ENCODE data around the gene HRK. TPM values are rescaled to one million over a fixed set of nuclear protein-coding genes. Genes with fewer than 3 reads are reported as not detected.

The HRK gene
- total and polyA plus RNA-seq, 3 experiments from 2014 or later = not detected

DNA sequence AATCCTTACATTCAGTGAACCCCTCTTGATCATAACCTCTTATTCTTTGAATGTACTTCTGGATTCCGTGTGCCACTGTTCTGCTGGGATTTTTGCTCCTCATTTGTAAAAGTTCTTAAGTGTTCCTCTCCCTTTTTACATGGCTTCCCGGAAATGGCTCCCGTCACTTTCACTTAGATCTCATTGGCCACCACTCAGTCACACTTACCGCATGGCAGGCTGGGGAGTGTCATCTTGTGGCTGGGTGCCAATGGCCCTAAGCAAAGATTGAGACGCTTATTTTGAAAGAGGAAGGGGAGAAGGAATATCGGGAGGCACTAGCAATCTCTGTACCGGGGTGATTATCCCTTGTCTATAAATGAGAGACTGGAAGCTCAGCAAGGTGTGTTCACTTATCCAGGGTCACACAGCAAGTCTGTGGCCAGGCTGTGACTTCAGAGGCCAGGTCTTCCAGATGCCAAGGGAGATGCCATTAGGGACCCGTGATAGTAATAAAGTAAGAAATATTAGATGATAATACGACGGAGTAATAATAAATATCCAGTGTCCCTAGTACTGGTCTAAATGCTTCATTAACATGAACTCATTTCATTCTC lies 74.3 kb downstream of the HRK start:
- no peaks in the 10 kb centered on the region for H3K4me1 Mint-ChIP-seq
- DNase-seq = no peak
- H3K27me3 ChIP-seq (ENCODE audit: insufficient read depth, low read length, poor library complexity, severe bottlenecking) = no peaks in the 10 kb centered on the region
- no peaks in the 10 kb centered on the region for H3K36me3 ChIP-seq (ENCODE audit: insufficient read depth, low read length)
- no peak overlapping the region for H3K27ac ChIP-seq (ENCODE audit: low read depth, low read length)
- no peaks in the 10 kb centered on the region for H3K9me3 Mint-ChIP-seq
- no peaks in the 10 kb centered on the region for H3K36me3 Mint-ChIP-seq
- H3K9me3 ChIP-seq (ENCODE audit: low read length) = no peaks in the 10 kb centered on the region
- H3K27me3 Mint-ChIP-seq = peaks cover 0 to 2% of the 10 kb centered on the region in 2 donors
- H3K27ac Mint-ChIP-seq = no peak overlapping the region
- no peaks in the 10 kb centered on the region for H3K4me1 ChIP-seq (ENCODE audit: insufficient read depth, low read length)
- ChIA-PET POLR2A (no interaction called here), CTCF (no interaction called here)
- H3K4me3 Mint-ChIP-seq = no peak overlapping the region
- no peak overlapping the region for H3K4me3 ChIP-seq (ENCODE audit: low read length)

Other genes with a start within 250 kb of the HRK start
- 10 to 100 TPM; 41.3 to 44.0 TPM for gene SPRING1, start 143.4 kb downstream of the HRK start, total RNA-seq
- gene SPRING1, start 143.4 kb downstream of the HRK start, polyA plus RNA-seq = 24.0 TPM
- gene RNFT2, start 143.1 kb downstream of the HRK start, total RNA-seq = 10 to 100 TPM; 14.6 to 15.8 TPM
- gene RNFT2, start 143.1 kb downstream of the HRK start, polyA plus RNA-seq = 1.8 TPM
- 10 to 100 TPM in 1 of 2 experiments, 1 to 10 TPM in 1; 9.3 to 10.2 TPM for gene FBXW8, start 29.5 kb upstream of the HRK start, total RNA-seq
- gene FBXW8, start 29.5 kb upstream of the HRK start, polyA plus RNA-seq = 6.8 TPM
- 10 to 100 TPM; 32.3 to 32.6 TPM for gene TESC, start 218.0 kb upstream of the HRK start, total RNA-seq
- gene TESC, start 218.0 kb upstream of the HRK start, polyA plus RNA-seq = 22.8 TPM